Caco-2 (cell line): ENCODE measurements around the gene ZDHHC14. TPM values are rescaled to one million over a fixed set of nuclear protein-coding genes. Genes with fewer than 3 reads are reported as not detected.
A peak's percentile ranks its signal among the peaks of the same experiment; 100 is the strongest.

ENCODE experiments used
- BruUV-seq: library from RNA; stranded (reverse); fragments of 400-500 nt; replicated peaks from 2 replicates; lab custom pipeline; 2021; lab: Mats Ljungman, UMichigan
- CTCF ChIA-PET: fragments of 300-600 bp; sonication (Branson Sonifier 250); formaldehyde crosslinking; loops from one replicate; lab custom pipeline; 2022; ENCODE audit warnings: antibody characterized with exemption; lab: Charles Lee
- POLR2A ChIA-PET: fragments of 300-600 bp; sonication (Branson Sonifier 250); formaldehyde crosslinking; loops from one replicate; lab custom pipeline; 2022; ENCODE audit warnings: antibody characterized with exemption; lab: Charles Lee
- DNase-seq, 2 experiments: peaks; one replicate each; pipeline versions ENCODE4 v3.0.0 to v3.0.0-alpha.2; 2020 to 2022
- H3K27me3 ChIP-seq: replicated peaks from 2 replicates; pipeline ENCODE4 v1.6.0; 2011; ENCODE audit warnings: low read length; ENCODE audit not compliant: control insufficient read depth, insufficient read depth
- H3K36me3 ChIP-seq: 2 replicates; pipeline ENCODE4 v1.5.1; 2011; ENCODE audit warnings: low read length; ENCODE audit not compliant: control insufficient read depth, insufficient read depth
- H3K4me1 ChIP-seq: fragments of 250-450 bp; sonication (Bioruptor Pico); 2 replicates; pipeline ENCODE4 v1.5.1; 2020; ENCODE audit warnings: mild to moderate bottlenecking
- H3K4me3 ChIP-seq: 2 replicates; pipeline ENCODE4 v1.5.1; 2011; ENCODE audit warnings: low read depth, mild to moderate bottlenecking, control low read depth, low read length
- H3K9me3 ChIP-seq: fragments of 250-450 bp; sonication (Bioruptor Pico); 2 replicates; pipeline ENCODE4 v1.5.1; 2020; ENCODE audit warnings: mild to moderate bottlenecking, moderate library complexity
- H3K27ac Mint-ChIP-seq: one replicate; pipeline ENCODE4 v1.8.0; 2022; ENCODE audit warnings: mixed read lengths; ENCODE audit not compliant: unreplicated experiment
- H3K27me3 Mint-ChIP-seq: one replicate; pipeline ENCODE4 v1.8.0; 2022; ENCODE audit warnings: mixed read lengths; ENCODE audit not compliant: insufficient read depth, unreplicated experiment
- H3K36me3 Mint-ChIP-seq: one replicate; pipeline ENCODE4 v1.8.0; 2022; ENCODE audit warnings: mild to moderate bottlenecking, mixed read lengths; ENCODE audit not compliant: insufficient read depth, unreplicated experiment
- H3K4me1 Mint-ChIP-seq: one replicate; pipeline ENCODE4 v1.8.0; 2022; ENCODE audit warnings: low read depth, mixed read lengths; ENCODE audit not compliant: unreplicated experiment
- H3K4me3 Mint-ChIP-seq: one replicate; pipeline ENCODE4 v1.8.0; 2022; ENCODE audit warnings: mild to moderate bottlenecking, moderate library complexity, mixed read lengths; ENCODE audit not compliant: unreplicated experiment
- H3K9me3 Mint-ChIP-seq: one replicate; pipeline ENCODE4 v1.8.0; 2022; ENCODE audit warnings: mixed read lengths; ENCODE audit not compliant: unreplicated experiment
- intact Hi-C: fragments of 100-400 bp; cut with micrococcal nuclease; formaldehyde crosslinking; loops from one replicate; pipeline ENCODE4 v1.10.0; 2022; ENCODE audit not compliant: unreplicated experiment
- total RNA-seq: library from RNA; stranded (reverse); gene quantifications from 2 replicates; pipeline ENCODE4 v1.2.3, GENCODE V29; 2022
- TF ChIP-seq, protein P1 (sequence below), 2 experiments: fragments of 200-600 bp in 1 of 2; IDR thresholded peaks; 1 replicate in 1 of 2; 2 replicates in 1 of 2; pipeline versions ENCODE4 v1.5.1 to v1.8.0; 2011 to 2022; ENCODE audit warnings: antibody characterized with exemption in 1 of 2, control low read depth in 1 of 2, inconsistent platforms in 1 of 2, low read depth in 1 of 2, low read length in 1 of 2, mild to moderate bottlenecking in 1 of 2, moderate library complexity in 1 of 2; ENCODE audit not compliant: insufficient read depth in 1 of 2, severe bottlenecking in 1 of 2, unreplicated experiment in 1 of 2

ZDHHC14 gene
- total RNA-seq, 1 experiment from 2014 or later = 22.1 TPM

DNA sequence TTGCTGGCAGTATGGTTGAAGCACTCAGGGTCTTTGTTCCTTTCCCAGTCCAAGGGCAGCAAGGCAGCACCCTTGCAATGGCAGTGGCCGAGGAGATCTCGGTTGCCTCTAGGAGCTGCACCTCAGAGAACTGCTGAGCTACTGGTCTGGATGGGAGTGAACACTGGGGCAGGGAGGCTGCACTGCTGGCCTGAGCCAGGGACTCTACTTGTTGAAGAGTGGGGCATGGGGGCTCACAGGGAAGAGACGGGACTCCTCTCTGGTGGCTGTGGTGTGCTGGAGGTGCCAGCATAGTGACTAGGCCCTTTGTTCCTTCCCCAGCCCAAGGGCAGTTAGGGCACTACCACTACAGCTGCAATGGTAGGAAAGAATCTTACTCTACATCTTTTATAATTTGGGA lies 203.0 kb downstream of the ZDHHC14 start:
- H3K27ac Mint-ChIP-seq = no peak overlapping the region
- H3K4me3 Mint-ChIP-seq = no peak overlapping the region
- Histone ChIP-seq H3K27me3 (no peaks in the 10 kb centered on the region), H3K9me3 (no peaks in the 10 kb centered on the region; the same call in 1 of the 2 replicates), H3K4me3 (no peak overlapping the region), H3K4me1 (peaks cover 31% of the 10 kb centered on the region), H3K36me3 (no peaks in the 10 kb centered on the region)
- no TSS peak for BruUV-seq
- TF ChIP-seq, protein P1, sequence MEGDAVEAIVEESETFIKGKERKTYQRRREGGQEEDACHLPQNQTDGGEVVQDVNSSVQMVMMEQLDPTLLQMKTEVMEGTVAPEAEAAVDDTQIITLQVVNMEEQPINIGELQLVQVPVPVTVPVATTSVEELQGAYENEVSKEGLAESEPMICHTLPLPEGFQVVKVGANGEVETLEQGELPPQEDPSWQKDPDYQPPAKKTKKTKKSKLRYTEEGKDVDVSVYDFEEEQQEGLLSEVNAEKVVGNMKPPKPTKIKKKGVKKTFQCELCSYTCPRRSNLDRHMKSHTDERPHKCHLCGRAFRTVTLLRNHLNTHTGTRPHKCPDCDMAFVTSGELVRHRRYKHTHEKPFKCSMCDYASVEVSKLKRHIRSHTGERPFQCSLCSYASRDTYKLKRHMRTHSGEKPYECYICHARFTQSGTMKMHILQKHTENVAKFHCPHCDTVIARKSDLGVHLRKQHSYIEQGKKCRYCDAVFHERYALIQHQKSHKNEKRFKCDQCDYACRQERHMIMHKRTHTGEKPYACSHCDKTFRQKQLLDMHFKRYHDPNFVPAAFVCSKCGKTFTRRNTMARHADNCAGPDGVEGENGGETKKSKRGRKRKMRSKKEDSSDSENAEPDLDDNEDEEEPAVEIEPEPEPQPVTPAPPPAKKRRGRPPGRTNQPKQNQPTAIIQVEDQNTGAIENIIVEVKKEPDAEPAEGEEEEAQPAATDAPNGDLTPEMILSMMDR (IDR thresholded peaks at IDR 0.05; ENCODE audit: insufficient read depth in 1 of 2, low read depth in 1 of 2, low read length in 1 of 2, severe bottlenecking in 1 of 2, unreplicated experiment in 1 of 2) = no peak
- intact Hi-C loops = no loop called here
- peaks cover 15% of the 10 kb centered on the region for H3K9me3 Mint-ChIP-seq
- no peak for DNase-seq
- H3K27me3 Mint-ChIP-seq = no peaks in the 10 kb centered on the region
- peaks cover 32% of the 10 kb centered on the region for H3K4me1 Mint-ChIP-seq
- H3K36me3 Mint-ChIP-seq = peaks cover 7% of the 10 kb centered on the region
- ChIA-PET CTCF (no interaction called here), POLR2A (no interaction called here)

GRCh38 chr6:157585274-157586087 lies 204.5 kb downstream of the ZDHHC14 start:
- Mint-ChIP-seq H3K27me3 (no peaks in the 10 kb centered on the region), H3K9me3 (peaks cover 28% of the 10 kb centered on the region), H3K36me3 (peaks cover 15% of the 10 kb centered on the region), H3K27ac (peak overlapping the region; percentile 92), H3K4me1 (peaks cover 32% of the 10 kb centered on the region), H3K4me3 (peak overlapping the region; percentile 50)
- POLR2A ChIA-PET = interaction anchor here (1.3 kb wide), 1 partner anchor 53 kb away, joined by 19 read pairs; no protein-coding TSS in a partner anchor
- H3K36me3 ChIP-seq = no peaks in the 10 kb centered on the region
- TF ChIP-seq, protein P1 (IDR thresholded peaks at IDR 0.05; ENCODE audit: insufficient read depth in 1 of 2, low read depth in 1 of 2, low read length in 1 of 2, severe bottlenecking in 1 of 2, unreplicated experiment in 1 of 2) = no peak
- CTCF ChIA-PET = no interaction called here
- intact Hi-C loops = loop anchor here (1.0 kb wide), 5 partner anchors 12 to 161 kb away; no protein-coding TSS in a partner anchor
- no peak overlapping the region for H3K4me3 ChIP-seq
- H3K9me3 ChIP-seq = peaks cover 12% of the 10 kb centered on the region
- no TSS peak for BruUV-seq
- DNase-seq = no peak
- peaks cover 27% of the 10 kb centered on the region for H3K4me1 ChIP-seq
- H3K27me3 ChIP-seq = no peaks in the 10 kb centered on the region

- Mint-ChIP-seq H3K27me3 (no peaks in the 10 kb centered on the region), H3K9me3 (peaks cover 30% of the 10 kb centered on the region), H3K4me3 (peak overlapping the region; percentile 50), H3K4me1 (peaks cover 32% of the 10 kb centered on the region), H3K27ac (peak overlapping the region; percentile 92), H3K36me3 (peaks cover 15% of the 10 kb centered on the region)
- no peak overlapping the region for H3K4me3 ChIP-seq
- H3K9me3 ChIP-seq = peaks cover 17% of the 10 kb centered on the region
- H3K4me1 ChIP-seq = peaks cover 27% of the 10 kb centered on the region
- H3K27me3 ChIP-seq = no peaks in the 10 kb centered on the region
- BruUV-seq = TSS peak; percentile 86
- DNase-seq = no peak
- intact Hi-C loops = loop anchor here (1.0 kb wide), 5 partner anchors 11 to 162 kb away; no protein-coding TSS in a partner anchor
- ChIA-PET POLR2A (interaction anchor here (0.7 to 1.3 kb wide), 2 partner anchors 54 to 55 kb away, joined by 3 to 19 read pairs; no protein-coding TSS in a partner anchor), CTCF (interaction anchor here (0.9 kb wide), 1 partner anchor 11 kb away, joined by 3 read pairs; no protein-coding TSS in a partner anchor)
- no peaks in the 10 kb centered on the region for H3K36me3 ChIP-seq
- TF ChIP-seq, protein P1 (IDR thresholded peaks at IDR 0.05; ENCODE audit: insufficient read depth in 1 of 2, low read depth in 1 of 2, low read length in 1 of 2, severe bottlenecking in 1 of 2, unreplicated experiment in 1 of 2) = no peak
These were observed 205.1 kb downstream of the ZDHHC14 start for GRCh38 chr6:157586088-157586414.
